Endothelial cell of umbilical vein (primary cell): ENCODE measurements around the gene RPL35. TPM values are rescaled to one million over a fixed set of nuclear protein-coding genes. Genes with fewer than 3 reads are reported as not detected.

Experiments used
- BruUV-seq: library from RNA; stranded (reverse); fragments of 400-500 nt; replicated peaks from 2 replicates; lab custom pipeline; 2021; lab: Mats Ljungman, UMichigan
- CTCF ChIA-PET: fragments of 300-600, 350-600 bp; sonication (Branson Sonifier 250); formaldehyde crosslinking; loops from one replicate; lab custom pipeline; 2021; ENCODE audit warnings: antibody characterized with exemption, inconsistent platforms; lab: Charles Lee
- POLR2A ChIA-PET: fragments of 300-600, 350-600 bp; sonication (Branson Sonifier 250); formaldehyde crosslinking; loops from one replicate; lab custom pipeline; 2021; ENCODE audit warnings: antibody characterized with exemption, inconsistent platforms; lab: Charles Lee
- DNase-seq: peaks from one replicate; pipeline ENCODE4 v3.0.0-alpha.2; 2011; ENCODE audit warnings: low read depth, low spot score
- FAIRE-seq: peaks from 2 replicates; lab custom pipeline; 2011; peaks lifted over from hg19 to GRCh38; lab: Jason Lieb, UNC
- H2AFZ ChIP-seq: 2 replicates; pipeline ENCODE4 v1.6.0; 2012; ENCODE audit warnings: low read depth, low read length, control low read depth, inconsistent platforms
- H3K27ac ChIP-seq: 2 replicates; pipeline ENCODE4 v1.5.1; 2011; ENCODE audit warnings: low read depth, mild to moderate bottlenecking, control low read depth, low read length, moderate library complexity; ENCODE audit not compliant: insufficient read depth
- H3K27me3 ChIP-seq, 2 experiments: 2 replicates each; pipeline versions ENCODE4 v1.6.0 to v1.6.1; 2011; ENCODE audit warnings: low read length in 2 of 2, mixed read lengths in 1 of 2; ENCODE audit not compliant: control insufficient read depth in 2 of 2, insufficient read depth in 2 of 2
- H3K36me3 ChIP-seq, 2 experiments: 2 replicates in 1 of 2; 3 replicates in 1 of 2; pipeline ENCODE4 v1.5.1; 2011; ENCODE audit warnings: low read length in 2 of 2, mild to moderate bottlenecking in 1 of 2, moderate library complexity in 1 of 2; ENCODE audit not compliant: control insufficient read depth in 2 of 2, insufficient read depth in 2 of 2; ENCODE audit errors: extremely low read depth in 1 of 2
- H3K4me1 ChIP-seq: 3 replicates; pipeline ENCODE4 v1.5.1; 2011; ENCODE audit warnings: mild to moderate bottlenecking, low read length; ENCODE audit not compliant: control insufficient read depth, insufficient read depth; ENCODE audit errors: extremely low read depth
- H3K4me2 ChIP-seq: 2 replicates; pipeline ENCODE4 v1.6.1; 2011; ENCODE audit warnings: low read length, control low read depth, mixed read lengths; ENCODE audit not compliant: insufficient read depth
- H3K4me3 ChIP-seq, 3 experiments: fragments of 200-600 bp in 1 of 3; sonication (generic), shearing (Covaris generic) in 1 of 3; replicated peaks in 1 of 3; 2 replicates each; pipeline ENCODE4 v1.5.1; 2011 to 2016; ENCODE audit warnings: control low read depth in 3 of 3, low read length in 3 of 3, mild to moderate bottlenecking in 2 of 3, inconsistent platforms in 1 of 3, low read depth in 1 of 3, moderate library complexity in 1 of 3; ENCODE audit not compliant: insufficient read depth in 1 of 3
- H3K79me2 ChIP-seq: 2 replicates; pipeline ENCODE4 v1.6.0; 2012; ENCODE audit warnings: low read length, inconsistent platforms; ENCODE audit not compliant: control insufficient read depth, insufficient read depth
- H3K9ac ChIP-seq: replicated peaks from 2 replicates; pipeline ENCODE3; 2011; ENCODE audit warnings: low read length, control low read depth; ENCODE audit not compliant: insufficient read depth; ENCODE audit errors: extremely low read depth
- H3K9me1 ChIP-seq: replicated peaks from 3 replicates; pipeline ENCODE4 v1.6.0; 2011; ENCODE audit warnings: mild to moderate bottlenecking, low read length; ENCODE audit not compliant: control insufficient read depth, insufficient read depth; ENCODE audit errors: extremely low read depth
- H3K9me3 ChIP-seq: replicated peaks from 2 replicates; pipeline ENCODE4 v1.5.1; 2012; ENCODE audit warnings: low read length, inconsistent platforms; ENCODE audit not compliant: control insufficient read depth, insufficient read depth
- H4K20me1 ChIP-seq: replicated peaks from 2 replicates; pipeline ENCODE3; 2011; ENCODE audit warnings: mild to moderate bottlenecking, low read length; ENCODE audit not compliant: control insufficient read depth, insufficient read depth; ENCODE audit errors: extremely low read depth
- EZH2 ChIP-seq: IDR thresholded peaks from 2 replicates; pipeline ENCODE4 v1.6.1; 2012; ENCODE audit warnings: borderline replicate concordance, low read depth, mild to moderate bottlenecking, moderate library complexity, low read length, inconsistent platforms; ENCODE audit not compliant: severe bottlenecking
- FOS ChIP-seq: IDR thresholded peaks from 2 replicates; pipeline ENCODE4 v1.6.1; 2011; ENCODE audit warnings: mild to moderate bottlenecking, low read length, moderate library complexity, borderline replicate concordance; ENCODE audit not compliant: insufficient read depth
- GATA2 ChIP-seq: IDR thresholded peaks from 2 replicates; pipeline ENCODE4 v1.7.0; 2011; ENCODE audit warnings: low read depth, mild to moderate bottlenecking, moderate library complexity, mixed read lengths, low read length; ENCODE audit not compliant: insufficient read length, insufficient read depth
- JUN ChIP-seq: IDR thresholded peaks from 2 replicates; pipeline ENCODE4 v1.6.1; 2011; ENCODE audit warnings: borderline replicate concordance, low read depth; ENCODE audit not compliant: insufficient read length, insufficient read depth
- MYC ChIP-seq: IDR thresholded peaks from one replicate; pipeline ENCODE4 v1.6.1; 2011; ENCODE audit warnings: mild to moderate bottlenecking, low read depth, low read length
- POLR2A ChIP-seq: IDR thresholded peaks from 2 replicates; pipeline ENCODE4 v1.6.1; 2012; ENCODE audit warnings: low read depth, mild to moderate bottlenecking, control low read depth, low read length
- POLR2AphosphoS5 ChIP-seq: IDR thresholded peaks from 2 replicates; pipeline ENCODE4 v1.6.1; 2012; ENCODE audit warnings: low read depth, mild to moderate bottlenecking, control low read depth, low read length, moderate library complexity; ENCODE audit not compliant: insufficient read depth
- dilution Hi-C: fragments of 300-500 bp; cut with MboI; formaldehyde crosslinking; loops from one replicate; pipeline ENCODE4 v1.15.0; 2019; ENCODE audit warnings: low sequenced_read_pairs; ENCODE audit not compliant: extremely low pct_ligation_motif_present
- intact Hi-C: fragments of 100-400 bp; cut with micrococcal nuclease; formaldehyde crosslinking; loops from one replicate; pipeline ENCODE4 v1.10.0; 2022
- polyA plus RNA-seq, 4 experiments: library from polyadenylated mRNA; depleted of rRNA in 3 of 4; stranded (reverse) in 3 of 4; unstranded in 1 of 4; fragments of >200 nt; gene quantifications; 2 replicates each; pipeline versions ENCODE4 v1.2.1 to v1.2.3, GENCODE V29; 2011 to 2012; ENCODE audit warnings: missing spikeins in 1 of 4
- total RNA-seq: library from RNA; stranded (reverse); gene quantifications from 2 replicates; pipeline ENCODE4 v1.2.3, GENCODE V29; 2021
- TF ChIP-seq, protein P1 (sequence below), 2 donors: IDR thresholded peaks; 1 replicate in 1 of 2; 2 replicates in 1 of 2; pipeline ENCODE4 v1.5.1; 2011; ENCODE audit warnings: low read length in 2 of 2, mild to moderate bottlenecking in 2 of 2, moderate library complexity in 2 of 2, control low read depth in 1 of 2, inconsistent platforms in 1 of 2, low read depth in 1 of 2; ENCODE audit not compliant: insufficient read depth in 1 of 2; ENCODE audit errors: extremely low read depth in 1 of 2
- TF ChIP-seq, protein P2 (sequence below): IDR thresholded peaks from 2 replicates; pipeline ENCODE4 v1.6.1; 2011; ENCODE audit not compliant: insufficient read depth, insufficient read length

Gene RPL35
- total and polyA plus RNA-seq, 2 donors (not counting 3 experiments of a cell fraction or from before 2014, with no cell fraction given): 1,230 to 2,206 TPM

DNA sequence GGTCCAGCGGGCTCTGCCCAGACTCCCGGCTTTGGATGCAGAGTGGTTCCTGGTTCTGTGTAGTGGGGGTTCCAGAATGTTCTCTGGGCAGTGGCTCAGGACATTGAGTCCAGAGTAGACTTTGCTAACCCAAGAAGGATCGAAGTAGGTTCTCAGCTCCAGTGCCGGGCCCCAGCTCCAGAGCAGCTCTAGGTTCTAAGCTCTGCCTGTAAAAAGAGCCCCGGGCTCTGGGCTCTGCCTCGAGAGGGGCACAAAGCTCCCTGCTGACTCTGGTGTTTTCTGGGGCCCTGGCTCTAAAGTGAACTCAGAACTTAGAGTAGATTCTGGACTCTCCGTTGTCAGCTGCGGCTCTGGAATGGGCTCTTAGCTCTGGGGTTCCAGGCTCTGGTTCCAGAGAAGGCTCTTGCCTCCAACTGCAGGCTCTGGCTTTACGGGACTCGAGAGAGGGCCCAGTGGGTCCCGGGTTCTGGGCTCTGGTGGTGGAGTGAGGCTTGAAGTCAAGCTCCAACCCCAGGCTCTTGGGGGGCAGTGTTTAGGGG, 8.1 kb downstream of the RPL35 start:
- TF ChIP-seq JUN (no peak), EZH2 (no peak), POLR2AphosphoS5 (no peak), POLR2A (no peak), FOS (no peak), GATA2 (no peak), MYC (no peak)
- TF ChIP-seq, protein P1, sequence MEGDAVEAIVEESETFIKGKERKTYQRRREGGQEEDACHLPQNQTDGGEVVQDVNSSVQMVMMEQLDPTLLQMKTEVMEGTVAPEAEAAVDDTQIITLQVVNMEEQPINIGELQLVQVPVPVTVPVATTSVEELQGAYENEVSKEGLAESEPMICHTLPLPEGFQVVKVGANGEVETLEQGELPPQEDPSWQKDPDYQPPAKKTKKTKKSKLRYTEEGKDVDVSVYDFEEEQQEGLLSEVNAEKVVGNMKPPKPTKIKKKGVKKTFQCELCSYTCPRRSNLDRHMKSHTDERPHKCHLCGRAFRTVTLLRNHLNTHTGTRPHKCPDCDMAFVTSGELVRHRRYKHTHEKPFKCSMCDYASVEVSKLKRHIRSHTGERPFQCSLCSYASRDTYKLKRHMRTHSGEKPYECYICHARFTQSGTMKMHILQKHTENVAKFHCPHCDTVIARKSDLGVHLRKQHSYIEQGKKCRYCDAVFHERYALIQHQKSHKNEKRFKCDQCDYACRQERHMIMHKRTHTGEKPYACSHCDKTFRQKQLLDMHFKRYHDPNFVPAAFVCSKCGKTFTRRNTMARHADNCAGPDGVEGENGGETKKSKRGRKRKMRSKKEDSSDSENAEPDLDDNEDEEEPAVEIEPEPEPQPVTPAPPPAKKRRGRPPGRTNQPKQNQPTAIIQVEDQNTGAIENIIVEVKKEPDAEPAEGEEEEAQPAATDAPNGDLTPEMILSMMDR (IDR thresholded peaks at IDR 0.05; ENCODE audit: extremely low read depth in 1 of 2, insufficient read depth in 1 of 2, low read depth in 1 of 2, low read length in 2 of 2): no peak
- TF ChIP-seq, protein P2, sequence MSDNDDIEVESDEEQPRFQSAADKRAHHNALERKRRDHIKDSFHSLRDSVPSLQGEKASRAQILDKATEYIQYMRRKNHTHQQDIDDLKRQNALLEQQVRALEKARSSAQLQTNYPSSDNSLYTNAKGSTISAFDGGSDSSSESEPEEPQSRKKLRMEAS: no peak
- Histone ChIP-seq H3K36me3 (peaks cover 3 to 21% of the 10 kb centered on the region in 2 experiments), H3K4me2 (peak overlapping the region; percentile 33), H3K79me2 (peaks cover 3% of the 10 kb centered on the region), H3K9me3 (no peaks in the 10 kb centered on the region), H3K27me3 (peaks cover 0 to under 1% of the 10 kb centered on the region in 2 experiments), H3K4me1 (peaks cover 3% of the 10 kb centered on the region), H3K9me1 (no peaks in the 10 kb centered on the region), H3K27ac (no peak overlapping the region), H3K9ac (peak overlapping the region; percentile 22), H2AFZ (peak overlapping the region; percentile 71), H4K20me1 (peaks cover 1% of the 10 kb centered on the region), H3K4me3 (peak overlapping the region; percentile 2 to 38 (median 32))
- DNase-seq: no peak
- intact Hi-C loops: loop anchor here (1.0 kb wide), 6 partner anchors 41 to 521 kb away; partner anchors contain the start of gene SCAI
- no peak for FAIRE-seq
- no TSS peak for BruUV-seq
- POLR2A ChIA-PET: interaction anchor here (1.2 to 1.7 kb wide), 3 partner anchors 8 to 82 kb away, joined by 4 to 5 read pairs (median 4); partner anchors contain the start of genes ARPC5L and RPL35
- dilution Hi-C loops: no loop called here
- CTCF ChIA-PET: interaction anchor here (0.5 to 15.1 kb wide), 44 partner anchors 8 to 524 kb away, joined by 3 to 967 read pairs (median 6); partner anchors contain the start of genes ARPC5L, NR6A1, OLFML2A and RPL35
